Glutamatergic neuron (in vitro differentiated cells): ENCODE measurements around the gene C22orf42. TPM values are rescaled to one million over a fixed set of nuclear protein-coding genes. Genes with fewer than 3 reads are reported as not detected.

Source experiments
- DNase-seq: peaks from one replicate; pipeline ENCODE4 v3.0.0; 2022
- H3K27ac Mint-ChIP-seq: one replicate; pipeline ENCODE4 v1.8.0; 2020; ENCODE audit warnings: mild to moderate bottlenecking, mixed read lengths, inconsistent platforms; ENCODE audit not compliant: unreplicated experiment
- H3K27me3 Mint-ChIP-seq: one replicate; pipeline ENCODE4 v1.8.0; 2020; ENCODE audit warnings: mild to moderate bottlenecking, moderate library complexity, mixed read lengths, inconsistent platforms; ENCODE audit not compliant: unreplicated experiment
- H3K36me3 Mint-ChIP-seq: one replicate; pipeline ENCODE4 v1.8.0; 2020; ENCODE audit warnings: mild to moderate bottlenecking, mixed read lengths, inconsistent platforms; ENCODE audit not compliant: unreplicated experiment
- H3K4me1 Mint-ChIP-seq: one replicate; pipeline ENCODE4 v1.8.0; 2020; ENCODE audit warnings: mild to moderate bottlenecking, low read depth, mixed read lengths, inconsistent platforms; ENCODE audit not compliant: unreplicated experiment
- H3K4me3 Mint-ChIP-seq: one replicate; pipeline ENCODE4 v1.8.0; 2020; ENCODE audit warnings: mild to moderate bottlenecking, mixed read lengths, inconsistent platforms; ENCODE audit not compliant: unreplicated experiment
- H3K9me3 Mint-ChIP-seq: one replicate; pipeline ENCODE4 v1.8.0; 2020; ENCODE audit warnings: mild to moderate bottlenecking, moderate library complexity, mixed read lengths, inconsistent platforms; ENCODE audit not compliant: unreplicated experiment
- total RNA-seq: library from RNA; stranded (reverse); fragmentation: NEBNext Ultra II Directional; extraction: Animal tissue kit (Norgen Biotek cat#: 25700); gene quantifications from one replicate; pipeline ENCODE4 v1.2.1, GENCODE V29; 2021; ENCODE audit not compliant: unreplicated experiment
- TF ChIP-seq, protein P1 (sequence below): fragments of 200-600 bp; sonication (generic); IDR thresholded peaks from one replicate; pipeline ENCODE4 v1.5.0; 2021; ENCODE audit not compliant: partially characterized antibody, unreplicated experiment

C22orf42 gene
- total RNA-seq, 1 donor from 2014 or later = not detected

DNA sequence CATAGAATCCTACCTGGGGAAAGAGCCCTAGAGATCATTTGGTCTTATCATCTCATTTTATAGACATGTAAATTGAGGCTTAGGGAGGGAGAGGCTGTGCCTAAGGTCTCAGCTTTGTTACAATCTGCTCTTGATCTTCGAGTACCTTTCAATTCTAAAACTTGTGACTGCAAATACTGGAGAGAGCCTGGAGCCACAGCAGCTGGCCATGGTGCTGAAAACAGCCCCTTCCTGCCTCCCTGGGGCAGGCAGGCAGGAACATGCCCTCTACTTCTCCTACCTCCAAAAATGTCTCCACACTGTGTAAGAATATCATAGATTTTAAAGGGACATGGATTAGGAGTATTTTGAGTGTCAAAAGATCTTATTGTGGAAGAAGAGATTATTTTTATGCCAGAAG is 52.2 kb downstream of the C22orf42 start:
- H3K27me3 Mint-ChIP-seq = peaks cover 9% of the 10 kb centered on the region
- DNase-seq = no peak
- TF ChIP-seq, protein P1, sequence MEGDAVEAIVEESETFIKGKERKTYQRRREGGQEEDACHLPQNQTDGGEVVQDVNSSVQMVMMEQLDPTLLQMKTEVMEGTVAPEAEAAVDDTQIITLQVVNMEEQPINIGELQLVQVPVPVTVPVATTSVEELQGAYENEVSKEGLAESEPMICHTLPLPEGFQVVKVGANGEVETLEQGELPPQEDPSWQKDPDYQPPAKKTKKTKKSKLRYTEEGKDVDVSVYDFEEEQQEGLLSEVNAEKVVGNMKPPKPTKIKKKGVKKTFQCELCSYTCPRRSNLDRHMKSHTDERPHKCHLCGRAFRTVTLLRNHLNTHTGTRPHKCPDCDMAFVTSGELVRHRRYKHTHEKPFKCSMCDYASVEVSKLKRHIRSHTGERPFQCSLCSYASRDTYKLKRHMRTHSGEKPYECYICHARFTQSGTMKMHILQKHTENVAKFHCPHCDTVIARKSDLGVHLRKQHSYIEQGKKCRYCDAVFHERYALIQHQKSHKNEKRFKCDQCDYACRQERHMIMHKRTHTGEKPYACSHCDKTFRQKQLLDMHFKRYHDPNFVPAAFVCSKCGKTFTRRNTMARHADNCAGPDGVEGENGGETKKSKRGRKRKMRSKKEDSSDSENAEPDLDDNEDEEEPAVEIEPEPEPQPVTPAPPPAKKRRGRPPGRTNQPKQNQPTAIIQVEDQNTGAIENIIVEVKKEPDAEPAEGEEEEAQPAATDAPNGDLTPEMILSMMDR = no peak
- H3K4me1 Mint-ChIP-seq = no peaks in the 10 kb centered on the region
- H3K36me3 Mint-ChIP-seq = no peaks in the 10 kb centered on the region
- no peak overlapping the region for H3K27ac Mint-ChIP-seq
- H3K9me3 Mint-ChIP-seq = no peaks in the 10 kb centered on the region
- H3K4me3 Mint-ChIP-seq = no peak overlapping the region

DNA sequence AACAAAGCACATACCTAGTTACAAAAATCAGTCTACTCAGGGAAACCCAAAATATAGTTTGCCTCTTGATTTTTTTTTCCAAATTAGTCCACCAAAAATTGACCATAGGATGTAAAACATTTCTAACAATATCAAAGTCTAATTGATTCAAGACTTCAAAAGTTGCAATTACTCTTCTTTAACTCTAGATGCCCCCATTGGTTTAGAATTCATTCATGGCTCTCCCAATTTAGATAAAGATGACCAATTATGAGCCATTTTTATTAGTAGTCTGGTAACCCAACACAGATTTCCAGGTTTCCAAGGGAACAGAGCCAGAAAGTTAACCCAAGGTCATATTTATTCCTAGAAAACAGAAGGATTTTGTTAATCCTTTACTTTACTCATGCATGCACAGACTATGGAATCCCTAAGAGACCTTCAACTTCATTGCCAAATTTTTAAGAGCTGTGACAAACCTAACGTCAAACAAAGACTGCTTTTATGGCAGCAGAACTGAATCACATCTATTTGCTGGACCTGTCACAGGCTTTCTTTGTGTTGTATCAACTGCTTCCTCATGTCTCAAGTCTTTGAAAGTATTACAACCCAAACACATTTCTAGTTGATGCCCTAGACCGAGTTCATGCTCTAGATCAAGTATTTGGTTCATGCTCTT is 55.3 kb downstream of the C22orf42 start:
- no peak overlapping the region for H3K27ac Mint-ChIP-seq
- no peak overlapping the region for H3K4me3 Mint-ChIP-seq
- TF ChIP-seq, protein P1 = no peak
- no peak for DNase-seq
- H3K4me1 Mint-ChIP-seq = no peaks in the 10 kb centered on the region
- peaks cover 5% of the 10 kb centered on the region for H3K27me3 Mint-ChIP-seq
- H3K9me3 Mint-ChIP-seq = no peaks in the 10 kb centered on the region
- H3K36me3 Mint-ChIP-seq = no peaks in the 10 kb centered on the region

DNA sequence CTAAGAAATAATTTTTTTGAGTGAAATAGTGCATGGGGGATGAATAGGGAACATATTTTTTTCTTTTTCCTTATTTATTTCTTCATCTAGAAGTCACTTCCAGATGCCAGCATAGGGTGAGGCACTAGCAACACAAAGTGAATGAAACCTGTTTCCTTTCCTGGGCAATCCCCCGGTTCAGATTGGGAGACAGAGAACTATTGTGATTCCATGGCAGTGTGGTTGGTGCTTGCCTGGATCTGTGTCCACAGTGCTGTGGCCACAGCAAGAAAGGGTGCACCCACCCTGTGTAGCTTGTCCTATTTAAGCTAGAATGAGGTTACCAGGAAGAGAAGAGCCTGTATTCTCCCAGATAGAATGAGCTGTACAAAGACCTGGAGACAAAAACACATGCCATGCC is 58.4 kb downstream of the C22orf42 start:
- H3K4me3 Mint-ChIP-seq = no peak overlapping the region
- no peak for DNase-seq
- H3K36me3 Mint-ChIP-seq = no peaks in the 10 kb centered on the region
- H3K4me1 Mint-ChIP-seq = no peaks in the 10 kb centered on the region
- TF ChIP-seq, protein P1 = no peak
- no peaks in the 10 kb centered on the region for H3K9me3 Mint-ChIP-seq
- no peak overlapping the region for H3K27ac Mint-ChIP-seq
- peaks cover 7% of the 10 kb centered on the region for H3K27me3 Mint-ChIP-seq

Other genes starting within 250 kb of the C22orf42 start
- 250 TPM for gene YWHAH, start 214.8 kb downstream of the C22orf42 start, total RNA-seq
- gene SLC5A1, start 116.0 kb downstream of the C22orf42 start, total RNA-seq = not detected
- gene RFPL2, start 45.8 kb upstream of the C22orf42 start, total RNA-seq = 1.4 TPM
- gene SLC5A4, start 96.0 kb upstream of the C22orf42 start, total RNA-seq = not detected
- not detected for gene RFPL3, start 198.6 kb upstream of the C22orf42 start, total RNA-seq